Upper lobe of right lung (tissue), 1 donor: ENCODE measurements around the gene CDH13. TPM values are rescaled to one million over a fixed set of nuclear protein-coding genes. Genes with fewer than 3 reads are reported as not detected.

Experiments
- ATAC-seq: fragments of 200-7000 bp; cut with Tn5 transposase; one replicate; pipeline ENCODE4 v1.9.1; 2020; ENCODE audit warnings: mild to moderate bottlenecking, moderate library complexity
- DNase-seq: peaks from one replicate; pipeline ENCODE4 v3.0.0-alpha.2; 2020
- H3K27ac ChIP-seq: fragments of 200-600 bp; one replicate; pipeline ENCODE4 v1.8.0; 2022
- H3K27me3 ChIP-seq: fragments of 200-600 bp; one replicate; pipeline ENCODE4 v1.8.0; 2022; ENCODE audit warnings: mild to moderate bottlenecking
- H3K36me3 ChIP-seq: fragments of 200-600 bp; one replicate; pipeline ENCODE4 v1.8.0; 2022
- H3K4me1 ChIP-seq: fragments of 200-600 bp; one replicate; pipeline ENCODE4 v1.8.0; 2022
- H3K4me3 ChIP-seq: fragments of 200-600 bp; one replicate; pipeline ENCODE4 v1.8.0; 2022; ENCODE audit warnings: mild to moderate bottlenecking
- H3K9me3 ChIP-seq: fragments of 200-600 bp; one replicate; pipeline ENCODE4 v1.8.0; 2022
- intact Hi-C: fragments of 100-400 bp; cut with DNase I; formaldehyde crosslinking; loops from one replicate; pipeline ENCODE4 v1.11.0; 2022
- total RNA-seq: library from RNA; stranded (reverse); fragmentation: NEBNext Ultra II Directional; extraction: Animal tissue kit (Norgen Biotek cat#: 25700); gene quantifications from one replicate; pipeline ENCODE4 v1.2.1, GENCODE V29; 2021
- TF ChIP-seq, protein P1 (sequence below): fragments of 200-600 bp; IDR thresholded peaks from one replicate; pipeline ENCODE4 v1.8.0; 2022; ENCODE audit warnings: antibody characterized with exemption
- donor health status: DM: no; HTN: yes; CAD: no; lungs with severe emphysema.

CDH13 gene
- total RNA-seq, 1 donor from 2014 or later: 27.2 TPM

GRCh38 chr16:82960918-82961317 lies 334.1 kb downstream of the CDH13 start:
- H3K9me3 ChIP-seq: no peaks in the 10 kb centered on the region
- no peak overlapping the region for H3K4me3 ChIP-seq
- ATAC-seq (no peak), DNase-seq (no peak)
- no peak overlapping the region for H3K27ac ChIP-seq
- H3K4me1 ChIP-seq: no peaks in the 10 kb centered on the region
- no peaks in the 10 kb centered on the region for H3K27me3 ChIP-seq
- TF ChIP-seq, protein P1, sequence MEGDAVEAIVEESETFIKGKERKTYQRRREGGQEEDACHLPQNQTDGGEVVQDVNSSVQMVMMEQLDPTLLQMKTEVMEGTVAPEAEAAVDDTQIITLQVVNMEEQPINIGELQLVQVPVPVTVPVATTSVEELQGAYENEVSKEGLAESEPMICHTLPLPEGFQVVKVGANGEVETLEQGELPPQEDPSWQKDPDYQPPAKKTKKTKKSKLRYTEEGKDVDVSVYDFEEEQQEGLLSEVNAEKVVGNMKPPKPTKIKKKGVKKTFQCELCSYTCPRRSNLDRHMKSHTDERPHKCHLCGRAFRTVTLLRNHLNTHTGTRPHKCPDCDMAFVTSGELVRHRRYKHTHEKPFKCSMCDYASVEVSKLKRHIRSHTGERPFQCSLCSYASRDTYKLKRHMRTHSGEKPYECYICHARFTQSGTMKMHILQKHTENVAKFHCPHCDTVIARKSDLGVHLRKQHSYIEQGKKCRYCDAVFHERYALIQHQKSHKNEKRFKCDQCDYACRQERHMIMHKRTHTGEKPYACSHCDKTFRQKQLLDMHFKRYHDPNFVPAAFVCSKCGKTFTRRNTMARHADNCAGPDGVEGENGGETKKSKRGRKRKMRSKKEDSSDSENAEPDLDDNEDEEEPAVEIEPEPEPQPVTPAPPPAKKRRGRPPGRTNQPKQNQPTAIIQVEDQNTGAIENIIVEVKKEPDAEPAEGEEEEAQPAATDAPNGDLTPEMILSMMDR: no peak
- H3K36me3 ChIP-seq: no peaks in the 10 kb centered on the region
- intact Hi-C loops: no loop called here

- Histone ChIP-seq H3K4me3 (no peak overlapping the region), H3K36me3 (no peaks in the 10 kb centered on the region), H3K27ac (no peak overlapping the region), H3K27me3 (no peaks in the 10 kb centered on the region), H3K9me3 (no peaks in the 10 kb centered on the region), H3K4me1 (no peaks in the 10 kb centered on the region)
- intact Hi-C loops: no loop called here
- TF ChIP-seq, protein P1: no peak
- ATAC-seq: no peak
- no peak for DNase-seq
Measured at GRCh38 chr16:82963653-82964052, 336.9 kb downstream of the CDH13 start.

- H3K27me3 ChIP-seq: no peaks in the 10 kb centered on the region
Measured at GRCh38 chr16:82965808-82966207, 339.0 kb downstream of the CDH13 start.

GRCh38 chr16:82967424-82967823 lies 340.7 kb downstream of the CDH13 start:
- Histone ChIP-seq H3K27ac (no peak overlapping the region), H3K27me3 (no peaks in the 10 kb centered on the region), H3K9me3 (no peaks in the 10 kb centered on the region), H3K4me1 (no peaks in the 10 kb centered on the region), H3K4me3 (no peak overlapping the region), H3K36me3 (no peaks in the 10 kb centered on the region)
- TF ChIP-seq, protein P1: no peak
- DNase-seq (no peak), ATAC-seq (no peak)
- intact Hi-C loops: no loop called here

More at GRCh38 chr16:82965808-82966207, 339.0 kb downstream of the CDH13 start:
- H3K36me3 ChIP-seq: no peaks in the 10 kb centered on the region
- H3K4me3 ChIP-seq: no peak overlapping the region
- no peaks in the 10 kb centered on the region for H3K9me3 ChIP-seq
- no peak overlapping the region for H3K27ac ChIP-seq
- DNase-seq (no peak), ATAC-seq (no peak)
- TF ChIP-seq, protein P1: no peak
- H3K4me1 ChIP-seq: no peaks in the 10 kb centered on the region
- intact Hi-C loops: no loop called here

DNA sequence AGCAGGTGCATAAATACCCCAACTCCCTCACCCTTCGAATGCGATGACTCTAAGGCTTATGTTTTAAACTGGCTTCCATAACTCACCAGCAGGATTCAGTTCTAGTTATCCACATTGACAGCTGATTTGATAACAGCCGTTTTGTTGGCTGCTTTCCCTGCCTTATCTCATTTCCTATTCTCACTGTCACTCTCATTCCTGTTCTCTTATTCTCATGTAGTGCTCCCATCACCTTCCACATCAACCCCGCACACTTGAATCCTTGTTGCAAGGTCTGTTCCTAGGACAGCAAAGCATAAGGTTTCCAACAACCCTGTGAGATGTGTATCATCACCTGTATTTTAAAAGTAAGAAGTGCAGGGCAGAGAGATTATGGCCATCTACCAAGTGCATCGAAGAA lies 344.4 kb downstream of the CDH13 start:
- TF ChIP-seq, protein P1: no peak
- ATAC-seq (no peak), DNase-seq (no peak)
- intact Hi-C loops: no loop called here
- H3K36me3 ChIP-seq: no peaks in the 10 kb centered on the region
- no peaks in the 10 kb centered on the region for H3K27me3 ChIP-seq
- no peaks in the 10 kb centered on the region for H3K4me1 ChIP-seq
- no peak overlapping the region for H3K27ac ChIP-seq
- no peak overlapping the region for H3K4me3 ChIP-seq
- H3K9me3 ChIP-seq: no peaks in the 10 kb centered on the region

DNA sequence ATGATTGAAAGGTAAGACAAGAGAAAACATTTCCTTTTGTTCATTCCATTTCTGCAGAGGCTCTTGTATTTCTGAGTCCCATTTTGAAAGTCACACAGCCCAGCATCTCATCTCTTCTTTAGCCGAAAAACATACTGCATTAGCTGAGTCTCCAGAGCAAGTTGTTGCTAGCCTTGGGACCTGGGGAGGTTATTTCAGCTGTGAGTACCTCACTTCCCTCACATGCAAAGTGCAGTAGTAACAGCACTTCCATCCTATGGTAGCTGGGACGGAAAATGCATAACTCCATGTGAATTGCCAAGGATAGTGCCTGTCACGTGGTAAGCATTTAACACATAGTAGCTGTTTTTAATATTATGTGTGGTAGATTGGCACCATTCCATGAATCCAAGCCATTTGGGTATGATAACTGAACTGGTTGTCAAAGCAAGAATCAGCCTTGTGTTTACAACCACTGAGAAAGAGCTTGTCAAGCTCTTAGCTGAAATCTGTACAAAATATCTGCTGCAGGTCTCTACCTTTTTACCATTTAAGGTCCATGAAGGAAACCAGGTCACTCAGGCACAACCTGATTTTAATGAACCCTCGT lies 345.7 kb downstream of the CDH13 start:
- Histone ChIP-seq H3K27ac (no peak overlapping the region), H3K4me3 (no peak overlapping the region), H3K4me1 (no peaks in the 10 kb centered on the region), H3K36me3 (no peaks in the 10 kb centered on the region), H3K9me3 (no peaks in the 10 kb centered on the region), H3K27me3 (no peaks in the 10 kb centered on the region)
- no peak for DNase-seq
- no peak for ATAC-seq
- intact Hi-C loops: no loop called here
- TF ChIP-seq, protein P1: no peak
